Measurements from ENCODE around the gene ZSWIM6.
A peak's percentile ranks its signal among the peaks of the same experiment; 100 is the strongest.

Gene ZSWIM6

GRCh38 chr5:61340775-61341361 is 8.8 kb downstream of the ZSWIM6 start:
- Histone ChIP-seq H3K36me3 (no peaks in the 10 kb centered on the region), H3K27me3 (no peaks in the 10 kb centered on the region), H3K4me3 (ENCODE audit: low read depth, low read length) (no peak overlapping the region), H3K4me1 (peaks cover 9% of the 10 kb centered on the region), H3K9me3 (no peaks in the 10 kb centered on the region)
- DNase-seq: no peak
- no peak for TF ChIP-seq CTCF (IDR thresholded peaks at IDR 0.05; ENCODE audit: low read depth, low read length)

- no peak for DNase-seq
- Histone ChIP-seq H3K4me3 (ENCODE audit: low read depth, low read length) (no peak overlapping the region), H3K27me3 (no peaks in the 10 kb centered on the region), H3K36me3 (no peaks in the 10 kb centered on the region), H3K9me3 (no peaks in the 10 kb centered on the region), H3K4me1 (peaks cover 9% of the 10 kb centered on the region)
- no peak for TF ChIP-seq CTCF (IDR thresholded peaks at IDR 0.05; ENCODE audit: low read depth, low read length)
These were observed 10.0 kb downstream of the ZSWIM6 start for GRCh38 chr5:61342071-61342501.

- TF ChIP-seq CTCF (IDR thresholded peaks at IDR 0.05; ENCODE audit: low read depth, low read length): no peak
- Histone ChIP-seq H3K4me1 (peaks cover 9% of the 10 kb centered on the region), H3K36me3 (no peaks in the 10 kb centered on the region), H3K27me3 (no peaks in the 10 kb centered on the region), H3K9me3 (no peaks in the 10 kb centered on the region), H3K4me3 (ENCODE audit: low read depth, low read length) (no peak overlapping the region)
- DNase-seq: peak; percentile 50
These were observed 12.3 kb downstream of the ZSWIM6 start for GRCh38 chr5:61344187-61344944.

GRCh38 chr5:61346511-61346910 is 14.5 kb downstream of the ZSWIM6 start:
- no peaks in the 10 kb centered on the region for H3K27me3 ChIP-seq
- H3K36me3 ChIP-seq: no peaks in the 10 kb centered on the region
- no peaks in the 10 kb centered on the region for H3K9me3 ChIP-seq
- peaks cover 9% of the 10 kb centered on the region for H3K4me1 ChIP-seq
- DNase-seq: no peak
- no peak overlapping the region for H3K4me3 ChIP-seq (ENCODE audit: low read depth, low read length)
- TF ChIP-seq CTCF (IDR thresholded peaks at IDR 0.05; ENCODE audit: low read depth, low read length): no peak

GRCh38 chr5:61347080-61347479 is 15.0 kb downstream of the ZSWIM6 start:
- H3K4me1 ChIP-seq: peaks cover 9% of the 10 kb centered on the region
- no peaks in the 10 kb centered on the region for H3K9me3 ChIP-seq
- no peak for DNase-seq
- no peak overlapping the region for H3K4me3 ChIP-seq (ENCODE audit: low read depth, low read length)
- TF ChIP-seq CTCF (IDR thresholded peaks at IDR 0.05; ENCODE audit: low read depth, low read length): peak; percentile 12; the same call in 1 of the 2 replicates
- no peaks in the 10 kb centered on the region for H3K36me3 ChIP-seq
- no peaks in the 10 kb centered on the region for H3K27me3 ChIP-seq

- peaks cover 9% of the 10 kb centered on the region for H3K4me1 ChIP-seq
- H3K9me3 ChIP-seq: no peaks in the 10 kb centered on the region
- no peak overlapping the region for H3K4me3 ChIP-seq (ENCODE audit: low read depth, low read length)
- no peak for TF ChIP-seq CTCF (IDR thresholded peaks at IDR 0.05; ENCODE audit: low read depth, low read length)
- no peak for DNase-seq
- no peaks in the 10 kb centered on the region for H3K36me3 ChIP-seq
- H3K27me3 ChIP-seq: no peaks in the 10 kb centered on the region
These were observed 16.4 kb downstream of the ZSWIM6 start for GRCh38 chr5:61348447-61348846.

All from BE2C (cell line).